H1 (cell line): ENCODE measurements around the gene BTN1A1. TPM values are rescaled to one million over a fixed set of nuclear protein-coding genes. Genes with fewer than 3 reads are reported as not detected.

Source experiments
- BRCA1 ChIP-seq: IDR thresholded peaks from 2 replicates; pipeline ENCODE4 v1.6.1; 2012; ENCODE audit warnings: low read depth, low read length, improper control_type of control experiment
- CEBPB ChIP-seq: IDR thresholded peaks from 2 replicates; pipeline ENCODE4 v1.6.1; 2012; ENCODE audit warnings: low read depth, low read length
- CREB1 ChIP-seq: IDR thresholded peaks from 2 replicates; pipeline ENCODE4 v1.6.1; 2012; ENCODE audit warnings: inconsistent platforms
- GTF2F1 ChIP-seq: IDR thresholded peaks from 2 replicates; pipeline ENCODE4 v1.6.1; 2012; ENCODE audit warnings: low read depth, low read length, improper control_type of control experiment, borderline replicate concordance
- NRF1 ChIP-seq: IDR thresholded peaks from 2 replicates; pipeline ENCODE4 v1.6.1; 2011; ENCODE audit warnings: mild to moderate bottlenecking, low read depth, low read length, improper control_type of control experiment
- polyA plus RNA-seq, 7 experiments: library from polyadenylated mRNA; depleted of rRNA in 3 of 7; stranded (reverse) in 5 of 7; unstranded in 2 of 7; fragments of >200 nt in 5 of 7; fragments of 200-250 nt in 2 of 7; gene quantifications; 1 replicate in 5 of 7; 2 replicates in 1 of 7; 4 replicates in 1 of 7; pipeline versions ENCODE4 v1.2.1 to v1.2.3, GENCODE V29; 2011 to 2013; ENCODE audit warnings: missing spikeins in 2 of 7, mixed read lengths in 2 of 7
- total RNA-seq: library from RNA; stranded (reverse); fragmentation: NEBNext Ultra II Directional; extraction: Animal tissue kit (Norgen Biotek cat#: 25700); gene quantifications from 2 replicates; pipeline ENCODE4 v1.2.1, GENCODE V29; 2021

The BTN1A1 gene
- total and polyA plus RNA-seq, 2 of the 8 experiments (the other 6 are each of a cell fraction or from before 2014, with no cell fraction given) = 0.28 to 0.35 TPM

DNA sequence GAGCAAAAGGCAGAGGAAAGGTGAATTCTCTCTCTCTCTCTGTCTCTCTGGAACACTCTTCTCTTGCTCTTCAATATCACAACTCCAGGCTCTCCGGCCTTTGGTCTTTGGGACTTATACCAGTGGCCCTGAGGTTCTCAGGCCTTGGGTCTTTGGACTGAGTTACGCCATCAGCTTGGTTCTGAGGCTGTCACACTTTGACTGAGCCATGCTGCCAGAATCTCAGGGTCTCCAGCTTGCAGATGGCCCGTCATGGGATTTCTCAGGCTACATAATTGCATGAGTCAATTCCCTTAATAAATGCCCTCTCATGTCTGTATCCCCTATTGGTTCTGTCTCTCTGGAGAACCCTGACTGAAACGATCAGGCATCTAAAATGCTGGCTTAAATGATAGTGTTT, 29.5 kb upstream of the BTN1A1 start (continued):
- TF ChIP-seq BRCA1 = no peak
- TF ChIP-seq GTF2F1 = no peak
- no peak for TF ChIP-seq NRF1
- TF ChIP-seq CREB1 = no peak
- no peak for TF ChIP-seq CEBPB
